K562 (cell line): ENCODE results near the gene TRAPPC2L. TPM values are rescaled to one million over a fixed set of nuclear protein-coding genes. Genes with fewer than 3 reads are reported as not detected.

ENCODE experiments used
- ATAC-seq: fragments of 200-7000 bp; cut with Tn5 transposase; 3 replicates; pipeline ENCODE4 v1.9.1; 2020; ENCODE audit warnings: moderate library complexity
- BruUV-seq: library from RNA; stranded (reverse); fragments of 400-500 nt; replicated peaks from 2 replicates; lab custom pipeline; 2021; lab: Mats Ljungman, UMichigan
- CTCF ChIA-PET: fragments of 300-600 bp; formaldehyde crosslinking; extraction: SDS; loops from one replicate; lab custom pipeline; 2021; ENCODE audit warnings: low intra/inter-chr PET ratio; lab: Yijun Ruan, JAX
- POLR2A ChIA-PET: fragments of 300-600, 350-650 bp; sonication (Branson Sonifier 250); formaldehyde crosslinking; extraction: SDS; loops from one replicate; lab custom pipeline; 2021; ENCODE audit warnings: antibody characterized with exemption, inconsistent platforms; lab: Yijun Ruan, JAX
- DNase-seq, 4 experiments: peaks; one replicate each; pipeline versions ENCODE4 v3.0.0 to v3.0.0-alpha.2; 2011 to 2018; ENCODE audit warnings: low spot score in 3 of 4, mixed read lengths in 3 of 4; ENCODE audit errors: extremely low read depth in 1 of 4
- FAIRE-seq: peaks from 2 replicates; lab custom pipeline; 2011; peaks lifted over from hg19 to GRCh38; lab: Jason Lieb, UNC
- H2AFZ ChIP-seq: 2 replicates; pipeline ENCODE4 v1.6.0; 2011; ENCODE audit warnings: low read depth, low read length, control low read depth, inconsistent platforms
- H3K27ac ChIP-seq: fragments of 200-600 bp; 3 replicates; pipeline ENCODE4 v1.8.0; 2011; ENCODE audit warnings: low read depth, mild to moderate bottlenecking, control low read depth, inconsistent platforms, low read length, moderate library complexity, mixed read lengths; ENCODE audit errors: extremely low read depth
- H3K27me3 ChIP-seq, 2 experiments: fragments of 300-600 bp in 1 of 2; 2 replicates in 1 of 2; 3 replicates in 1 of 2; pipeline versions ENCODE4 v1.6.0 to v1.8.0; 2011; ENCODE audit warnings: inconsistent platforms in 2 of 2, low read length in 2 of 2, mild to moderate bottlenecking in 1 of 2, mixed read lengths in 1 of 2, moderate library complexity in 1 of 2; ENCODE audit not compliant: control insufficient read depth in 2 of 2, insufficient read depth in 2 of 2
- H3K36me3 ChIP-seq: fragments of 300-600 bp; 3 replicates; pipeline ENCODE4 v1.8.0; 2011; ENCODE audit warnings: mild to moderate bottlenecking, low read length, inconsistent platforms; ENCODE audit not compliant: control insufficient read depth, insufficient read depth
- H3K4me1 ChIP-seq, 2 experiments: fragments of 200-600 bp in 1 of 2; replicated peaks in 1 of 2; 2 replicates in 1 of 2; 3 replicates in 1 of 2; pipeline versions ENCODE4 v1.5.1 to v1.8.0; 2011; ENCODE audit warnings: inconsistent platforms in 2 of 2, low read length in 2 of 2, mild to moderate bottlenecking in 1 of 2, mixed read lengths in 1 of 2, moderate library complexity in 1 of 2; ENCODE audit not compliant: control insufficient read depth in 2 of 2, insufficient read depth in 2 of 2
- H3K4me2 ChIP-seq: 2 replicates; pipeline ENCODE4 v1.6.1; 2011; ENCODE audit warnings: low read length, control low read depth, inconsistent platforms, mixed read lengths; ENCODE audit not compliant: insufficient read depth
- H3K4me3 ChIP-seq: fragments of 200-600 bp; sonication (generic), shearing (Covaris generic); 2 replicates; pipeline ENCODE4 v1.5.1; 2016; ENCODE audit warnings: control low read depth, inconsistent platforms
- H3K79me2 ChIP-seq: fragments of 200-600 bp; 3 replicates; pipeline ENCODE4 v1.8.0; 2011; ENCODE audit warnings: low read length, inconsistent platforms; ENCODE audit not compliant: control insufficient read depth, insufficient read depth
- H3K9ac ChIP-seq, 2 experiments: 2 replicates each; pipeline versions ENCODE4 v1.6.0 to v1.6.1; 2011; ENCODE audit warnings: low read depth in 2 of 2, low read length in 2 of 2, control low read depth in 1 of 2, inconsistent platforms in 1 of 2, mild to moderate bottlenecking in 1 of 2, mixed read lengths in 1 of 2; ENCODE audit not compliant: insufficient read depth in 1 of 2
- H3K9me1 ChIP-seq: one replicate; pipeline ENCODE4 v1.6.0; 2011; ENCODE audit warnings: inconsistent platforms, mild to moderate bottlenecking, low read length, moderate library complexity; ENCODE audit not compliant: control insufficient read depth, insufficient read depth
- H3K9me3 ChIP-seq: replicated peaks from 2 replicates; pipeline ENCODE4 v1.5.1; 2011; ENCODE audit warnings: low read depth, low read length, inconsistent platforms; ENCODE audit not compliant: control insufficient read depth, insufficient read depth
- H4K20me1 ChIP-seq: replicated peaks from 2 replicates; pipeline ENCODE4 v1.6.1; 2011; ENCODE audit warnings: low read length, inconsistent platforms, mixed read lengths; ENCODE audit not compliant: control insufficient read depth, insufficient read depth
- BCOR ChIP-seq: fragments of 450-650 bp; IDR thresholded peaks from 2 replicates; pipeline ENCODE4 v1.6.1; 2016
- CEBPB ChIP-seq: fragments of 450-650 bp; IDR thresholded peaks from 2 replicates; pipeline ENCODE4 v1.6.1; 2016; ENCODE audit warnings: missing genetic modification characterization, missing compliant biosample characterization
- CHD1 ChIP-seq: fragments of 200-600 bp; sonication (generic); IDR thresholded peaks from one replicate; pipeline ENCODE4 v1.6.1; 2012; ENCODE audit warnings: mild to moderate bottlenecking, moderate library complexity, low read length, inconsistent platforms
- CREB1 ChIP-seq, 2 experiments: sonication (generic) in 1 of 2; formaldehyde crosslinking in 1 of 2; IDR thresholded peaks; 2 replicates each; pipeline versions ENCODE4 v1.6.1 to v1.8.0; 2012 to 2022; ENCODE audit warnings: inconsistent platforms in 1 of 2, mild to moderate bottlenecking in 1 of 2, missing genetic modification reagents in 1 of 2, moderate library complexity in 1 of 2
- ELK3 ChIP-seq: fragments of 450-650 bp; formaldehyde crosslinking; IDR thresholded peaks from 2 replicates; pipeline ENCODE4 v1.4.0; 2020; ENCODE audit warnings: mild to moderate bottlenecking
- ESRRA ChIP-seq: fragments of 450-650 bp; IDR thresholded peaks from 2 replicates; pipeline ENCODE4 v1.6.1; 2014; ENCODE audit warnings: low read depth, mild to moderate bottlenecking, moderate library complexity, borderline replicate concordance
- FOXK1 ChIP-seq: sonication (generic); formaldehyde crosslinking; IDR thresholded peaks from 2 replicates; pipeline ENCODE4 v1.8.0; 2022; ENCODE audit warnings: missing genetic modification reagents, mild to moderate bottlenecking, borderline replicate concordance
- HDAC6 ChIP-seq: IDR thresholded peaks from 2 replicates; pipeline ENCODE4 v1.6.1; 2012; ENCODE audit warnings: low read depth, mild to moderate bottlenecking, control low read depth, inconsistent platforms, low read length, moderate library complexity
- KLF13 ChIP-seq: fragments of 450-650 bp; IDR thresholded peaks from 2 replicates; pipeline ENCODE4 v1.6.1; 2016; ENCODE audit warnings: missing genetic modification characterization, low read depth, mild to moderate bottlenecking, missing compliant biosample characterization, moderate library complexity, borderline replicate concordance
- NR0B1 ChIP-seq: fragments of 450-650 bp; IDR thresholded peaks from one replicate; pipeline ENCODE4 v1.6.1; 2018; ENCODE audit warnings: mild to moderate bottlenecking, moderate library complexity; ENCODE audit not compliant: partially characterized antibody
- NR3C1 ChIP-seq: sonication (generic); formaldehyde crosslinking; IDR thresholded peaks from 2 replicates; pipeline ENCODE4 v1.8.1; 2022; ENCODE audit warnings: missing genetic modification reagents
- XRCC4 ChIP-seq: IDR thresholded peaks from one replicate; pipeline ENCODE4 v1.6.1; 2011; ENCODE audit not compliant: insufficient read depth, insufficient read length; ENCODE audit errors: extremely low read depth
- YY1 ChIP-seq, 3 experiments: IDR thresholded peaks; 2 replicates each; pipeline ENCODE4 v1.6.1; 2011; ENCODE audit warnings: low read length in 2 of 3, mild to moderate bottlenecking in 2 of 3, moderate library complexity in 2 of 3, borderline replicate concordance in 1 of 3, control low read depth in 1 of 3, low read depth in 1 of 3; ENCODE audit not compliant: insufficient read depth in 3 of 3, insufficient replicate concordance in 2 of 3, control insufficient read depth in 1 of 3, insufficient read length in 1 of 3; ENCODE audit errors: extremely low read depth in 1 of 3
- ZNF3 ChIP-seq: fragments of 250-450 bp; sonication (Bioruptor Pico); IDR thresholded peaks from 2 replicates; pipeline ENCODE4 v1.5.0; 2021; ENCODE audit warnings: mild to moderate bottlenecking, moderate library complexity
- ZNF398 ChIP-seq: fragments of 250-450 bp; sonication (Bioruptor Pico); IDR thresholded peaks from 2 replicates; pipeline ENCODE4 v1.8.0; 2021; ENCODE audit warnings: moderate library complexity, mild to moderate bottlenecking, inconsistent platforms
- ZNF780A ChIP-seq: fragments of 250-450 bp; sonication (Bioruptor Pico); IDR thresholded peaks from 2 replicates; pipeline ENCODE4 v1.5.0; 2021; ENCODE audit warnings: mild to moderate bottlenecking
- WGBS: fragments of 100-300 bp; shearing (Covaris generic); methylation state at CpG from one replicate; pipeline ENCODE4 v1.1.6; 2016; ENCODE audit warnings: low coverage, mixed read lengths; ENCODE audit not compliant: insufficient coverage; ENCODE audit errors: missing lambda C conversion rate; 5-methylcytosine and 5-hydroxymethylcytosine counted together
- in situ Hi-C: fragments of 300-500 bp; cut with MboI; formaldehyde crosslinking; loops from 4 replicates; pipeline ENCODE4 v1.15.0; 2018; ENCODE audit warnings: inconsistent platforms, mixed read lengths
- intact Hi-C: fragments of 100-400 bp; cut with micrococcal nuclease; formaldehyde crosslinking; loops from 2 replicates; pipeline ENCODE4 v1.14.2; 2022
- polyA plus RNA-seq, 8 experiments: library from polyadenylated mRNA; depleted of rRNA in 4 of 8; stranded (reverse) in 5 of 8; unstranded in 3 of 8; fragments of >200 nt; fragmentation: Nextera tagmentation in 2 of 8; fragmentation: Illumina TruSeq in 1 of 8; extraction: Ambion mirVana in 2 of 8; extraction: Trizol in 1 of 8; gene quantifications; 2 replicates each; pipeline versions ENCODE4 v1.2.1 to v1.2.3, GENCODE V29; 2011 to 2014; ENCODE audit warnings: inconsistent platforms in 1 of 8, missing spikeins in 1 of 8
- total RNA-seq, 7 experiments: library from RNA; depleted of rRNA in 6 of 7; stranded (reverse); fragments of >200 nt in 6 of 7; fragmentation: Illumina TruSeq in 2 of 7; extraction: Trizol in 2 of 7; gene quantifications; 2 replicates each; pipeline versions ENCODE4 v1.2.1 to v1.2.3, GENCODE V29; 2011 to 2021; ENCODE audit warnings: low replicate concordance in 1 of 7

TRAPPC2L gene
- total and polyA plus RNA-seq, 9 of the 15 experiments (the other 6 are each of a cell fraction or from before 2014, with no cell fraction given): 60.4 to 398 (median 97.5) TPM

GRCh38 chr16:88842308-88842756 is 14.6 kb upstream of the TRAPPC2L start:
- FAIRE-seq: no peak
- H3K9me1 ChIP-seq: no peaks in the 10 kb centered on the region
- DNase-seq: no peak
- H3K4me2 ChIP-seq: no peak overlapping the region
- no peak overlapping the region for H3K27ac ChIP-seq
- no peak for ATAC-seq
- no peaks in the 10 kb centered on the region for H3K79me2 ChIP-seq
- in situ Hi-C loops: no loop called here
- 69% methylated on average over 14 of the region's 15 CpGs for WGBS
- no peak overlapping the region for H2AFZ ChIP-seq
- no peak overlapping the region for H3K9ac ChIP-seq
- peaks cover 0 to 53% of the 10 kb centered on the region in 2 experiments; a peak in 2 of 5 replicates for H3K4me1 ChIP-seq
- H3K4me3 ChIP-seq: no peak overlapping the region
- no peaks in the 10 kb centered on the region for H3K9me3 ChIP-seq
- intact Hi-C loops: no loop called here
- BruUV-seq: no TSS peak
- H3K27me3 ChIP-seq: no peaks in the 10 kb centered on the region
- POLR2A ChIA-PET: no interaction called here
- H4K20me1 ChIP-seq: no peaks in the 10 kb centered on the region
- H3K36me3 ChIP-seq: no peaks in the 10 kb centered on the region; the same call in 2 of the 3 replicates
- CTCF ChIA-PET: no interaction called here
- TF ChIP-seq XRCC4 (no peak), NR0B1 (no peak), ZNF398 (CRISPR knock-in tag) (no peak), ELK3 (CRISPR knock-in tag) (no peak), ESRRA (no peak), HDAC6 (no peak), KLF13 (no peak), ZNF780A (CRISPR knock-in tag) (no peak), CEBPB (tag) (no peak), ZNF3 (CRISPR knock-in tag) (no peak), CHD1 (no peak), CREB1 (IDR thresholded peaks at IDR 0.05) (no peak), CREB1 (CRISPR knock-in tag; IDR thresholded peaks at IDR 0.05) (no peak), FOXK1 (CRISPR knock-in tag) (no peak), NR3C1 (CRISPR knock-in tag) (no peak), BCOR (no peak), YY1 (IDR thresholded peaks at IDR 0.05; ENCODE audit: borderline replicate concordance in 1 of 3, control insufficient read depth in 1 of 3, extremely low read depth in 1 of 3, insufficient read depth in 3 of 3, insufficient read length in 1 of 3, insufficient replicate concordance in 2 of 3, low read depth in 1 of 3, low read length in 2 of 3) (no peak)
